ENCODE results near the gene KLHL2. TPM values are rescaled to one million over a fixed set of nuclear protein-coding genes. Genes with fewer than 3 reads are reported as not detected.

Gene KLHL2
- total RNA-seq, 4 donors from 2014 or later, result 16.8 to 26.7 (median 21.2) TPM

DNA sequence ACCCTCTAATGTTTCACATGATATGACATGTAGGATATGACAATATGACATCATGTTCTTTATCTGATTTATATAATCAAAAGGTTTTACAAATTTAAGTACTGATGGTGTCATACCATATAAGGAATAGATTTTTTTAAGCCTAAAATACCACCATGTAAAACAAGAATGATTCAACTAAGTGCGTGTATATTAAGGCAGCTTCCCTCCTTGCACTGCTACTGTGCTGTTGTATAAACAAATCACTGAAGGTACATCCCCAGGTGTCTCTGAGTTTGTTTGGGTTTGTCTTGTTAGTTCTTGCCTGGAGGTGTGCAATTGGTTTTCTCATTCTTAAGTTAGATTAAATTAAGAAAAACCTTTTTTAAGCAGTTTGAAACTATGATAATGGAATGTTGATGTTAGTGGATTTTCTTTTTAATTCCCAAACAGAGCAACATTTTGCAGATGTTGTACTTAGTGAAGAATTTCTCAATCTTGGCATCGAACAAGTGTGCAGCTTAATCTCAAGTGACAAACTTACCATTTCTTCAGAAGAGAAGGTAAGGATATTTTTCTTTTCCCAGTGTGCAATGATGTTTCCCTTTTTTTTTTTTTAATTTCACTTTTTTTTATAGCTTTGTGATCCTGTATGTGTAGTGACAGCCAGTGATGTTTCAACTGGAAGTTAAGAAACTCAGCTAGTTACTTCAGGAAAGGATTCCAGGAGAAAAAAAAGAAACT is 86.7 kb downstream of the KLHL2 start:
- TF ChIP-seq, protein P1, sequence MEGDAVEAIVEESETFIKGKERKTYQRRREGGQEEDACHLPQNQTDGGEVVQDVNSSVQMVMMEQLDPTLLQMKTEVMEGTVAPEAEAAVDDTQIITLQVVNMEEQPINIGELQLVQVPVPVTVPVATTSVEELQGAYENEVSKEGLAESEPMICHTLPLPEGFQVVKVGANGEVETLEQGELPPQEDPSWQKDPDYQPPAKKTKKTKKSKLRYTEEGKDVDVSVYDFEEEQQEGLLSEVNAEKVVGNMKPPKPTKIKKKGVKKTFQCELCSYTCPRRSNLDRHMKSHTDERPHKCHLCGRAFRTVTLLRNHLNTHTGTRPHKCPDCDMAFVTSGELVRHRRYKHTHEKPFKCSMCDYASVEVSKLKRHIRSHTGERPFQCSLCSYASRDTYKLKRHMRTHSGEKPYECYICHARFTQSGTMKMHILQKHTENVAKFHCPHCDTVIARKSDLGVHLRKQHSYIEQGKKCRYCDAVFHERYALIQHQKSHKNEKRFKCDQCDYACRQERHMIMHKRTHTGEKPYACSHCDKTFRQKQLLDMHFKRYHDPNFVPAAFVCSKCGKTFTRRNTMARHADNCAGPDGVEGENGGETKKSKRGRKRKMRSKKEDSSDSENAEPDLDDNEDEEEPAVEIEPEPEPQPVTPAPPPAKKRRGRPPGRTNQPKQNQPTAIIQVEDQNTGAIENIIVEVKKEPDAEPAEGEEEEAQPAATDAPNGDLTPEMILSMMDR (IDR thresholded peaks at IDR 0.05; ENCODE audit: low read depth), result no peak

DNA sequence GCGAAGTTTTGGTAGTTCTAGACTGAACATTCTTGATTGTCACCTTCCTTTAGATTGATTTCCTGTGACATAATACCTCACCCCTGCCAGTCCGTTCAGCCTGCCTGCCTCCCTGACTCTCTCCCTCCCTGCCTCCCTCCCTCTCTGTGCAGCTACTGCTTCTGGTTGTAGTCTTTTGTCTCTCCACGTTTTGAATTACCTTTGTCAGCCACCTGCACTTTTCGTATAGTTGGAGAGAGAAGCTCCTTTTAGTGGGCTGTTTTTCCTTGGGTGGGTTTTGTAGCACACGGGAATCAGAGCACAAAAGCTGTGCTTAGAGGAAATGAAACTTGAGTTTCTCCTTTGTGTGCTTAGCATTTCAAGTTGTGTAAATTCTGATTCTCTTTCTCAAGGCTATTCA is 87.5 kb downstream of the KLHL2 start:
- TF ChIP-seq, protein P1 (IDR thresholded peaks at IDR 0.05; ENCODE audit: low read depth), result no peak

DNA sequence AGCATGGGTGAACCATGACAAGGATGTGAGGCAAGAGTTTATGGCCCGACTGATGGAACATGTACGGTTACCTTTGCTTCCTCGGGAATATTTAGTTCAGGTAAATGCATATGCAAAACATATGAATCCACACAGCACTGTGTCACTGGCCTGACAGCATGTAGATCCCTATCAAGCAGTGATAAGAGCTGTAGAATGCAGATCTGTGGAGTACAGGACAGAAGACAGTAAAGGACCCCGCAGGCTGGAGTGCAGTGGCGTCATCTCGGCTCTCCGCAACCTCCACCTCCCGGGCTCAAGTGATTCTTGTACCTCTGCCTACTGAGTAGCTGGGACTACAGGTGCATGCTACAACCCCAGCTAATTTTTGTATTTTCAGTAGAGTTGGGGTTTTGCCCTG is 90.3 kb downstream of the KLHL2 start:
- TF ChIP-seq, protein P1 (IDR thresholded peaks at IDR 0.05; ENCODE audit: low read depth), result no peak

DNA sequence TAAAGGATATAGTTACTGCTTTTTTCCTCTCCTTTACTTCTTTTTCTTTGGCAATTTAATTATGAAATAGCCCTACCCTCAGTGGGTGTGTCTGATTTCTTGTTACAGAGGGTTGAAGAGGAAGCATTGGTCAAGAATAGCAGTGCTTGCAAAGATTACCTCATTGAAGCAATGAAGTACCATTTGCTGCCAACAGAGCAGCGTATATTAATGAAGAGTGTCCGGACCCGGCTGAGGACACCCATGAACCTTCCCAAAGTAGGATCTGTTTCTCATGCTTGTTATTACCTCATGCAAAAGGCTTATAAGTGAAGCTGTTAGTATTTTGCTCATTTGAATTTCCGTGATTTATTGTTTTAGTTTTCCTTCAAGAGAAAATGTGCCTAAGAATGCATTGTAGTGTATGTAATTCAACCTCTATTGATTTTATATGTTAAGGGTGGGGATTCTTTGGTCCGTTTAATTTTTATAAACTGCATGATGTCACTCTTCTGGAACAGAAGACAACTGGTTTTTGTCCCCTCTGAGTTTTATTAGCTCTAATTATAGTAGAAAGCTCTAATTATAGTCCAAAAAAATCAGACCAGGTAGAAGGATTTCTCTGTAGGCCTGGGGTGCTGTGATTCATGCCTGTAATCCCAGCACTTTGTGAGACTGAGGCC is 92.2 kb downstream of the KLHL2 start:
- TF ChIP-seq, protein P1 (IDR thresholded peaks at IDR 0.05; ENCODE audit: low read depth), result no peak

DNA sequence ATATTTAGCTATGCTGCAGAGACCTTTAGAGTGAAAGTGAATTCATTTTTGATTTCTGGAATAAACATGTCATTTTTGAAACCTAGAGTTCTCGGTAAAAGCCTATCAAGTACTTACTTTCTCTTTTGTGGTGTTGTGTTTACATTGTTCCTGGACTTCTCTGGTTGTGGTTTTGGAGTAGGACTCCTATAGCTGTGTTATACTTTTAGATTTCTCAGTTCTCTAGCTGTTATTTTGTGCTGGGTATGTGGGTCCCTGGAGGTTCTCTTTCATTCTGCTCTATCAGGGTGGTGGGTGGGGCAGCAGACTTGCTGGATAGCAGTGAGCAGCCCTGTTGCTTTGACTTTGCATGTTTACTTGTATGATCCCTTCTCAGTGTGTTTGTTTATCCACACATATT is 94.5 kb downstream of the KLHL2 start:
- TF ChIP-seq, protein P1 (IDR thresholded peaks at IDR 0.05; ENCODE audit: low read depth), result no peak

DNA sequence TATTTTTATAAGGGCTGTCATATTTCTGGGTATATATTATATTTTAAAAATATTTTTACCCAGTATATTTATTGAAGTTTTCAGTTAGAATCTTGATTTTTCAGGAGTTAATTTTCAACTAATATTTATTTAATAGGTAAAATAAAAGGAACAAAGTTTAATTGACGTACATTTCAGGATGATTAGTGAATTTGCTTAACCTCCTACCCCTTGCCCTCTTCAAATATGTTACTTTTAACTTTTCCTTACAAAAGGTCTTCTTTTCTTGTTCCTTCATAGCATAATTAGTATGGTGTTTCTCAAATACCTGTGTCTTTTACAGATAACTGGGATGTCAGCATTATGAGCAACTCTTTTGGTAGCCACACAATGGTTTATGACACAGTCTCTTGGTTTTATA is 95.3 kb downstream of the KLHL2 start:
- TF ChIP-seq, protein P1 (IDR thresholded peaks at IDR 0.05; ENCODE audit: low read depth), result no peak

DNA sequence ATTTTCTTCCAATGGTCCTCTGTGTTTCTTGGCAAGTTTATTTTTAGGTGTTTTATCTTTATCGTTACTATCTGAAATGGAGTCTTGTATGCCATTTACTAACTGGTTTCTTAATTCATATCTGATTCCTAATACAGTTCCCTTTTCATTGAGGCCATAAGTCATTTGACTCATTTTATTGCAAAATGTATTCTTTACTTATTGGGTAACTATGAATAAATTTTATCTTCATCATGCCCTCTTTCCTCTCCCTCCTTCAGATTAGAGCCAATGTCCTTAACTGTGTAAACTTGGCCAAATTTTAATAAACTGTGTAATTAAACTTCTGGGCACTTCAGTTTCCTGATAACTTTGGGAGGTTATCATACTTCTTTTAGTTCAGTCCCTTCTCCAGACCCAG is 100.8 kb downstream of the KLHL2 start:
- TF ChIP-seq, protein P1 (IDR thresholded peaks at IDR 0.05; ENCODE audit: low read depth), result no peak

Data from subcutaneous adipose tissue (tissue), 4 donors.